NT2/D1 (cell line): ENCODE data around the gene RTRAF.

Source experiments
- SUZ12 ChIP-seq: IDR thresholded peaks from 2 replicates; pipeline ENCODE4 v1.6.1; 2011; ENCODE audit not compliant: insufficient read length, insufficient read depth; ENCODE audit errors: extremely low read depth
- YY1 ChIP-seq: IDR thresholded peaks from 2 replicates; pipeline ENCODE4 v1.6.1; 2011; ENCODE audit not compliant: insufficient read length, insufficient read depth

- TF ChIP-seq YY1 (no peak), SUZ12 (no peak)
Measured at GRCh38 chr14:51978681-51979085, 10.7 kb upstream of the RTRAF start.
